Vagina (tissue), 2 donors: ENCODE data around the gene IL25.
"Not testable (repeated sequence)": the region's sequence is repeated elsewhere in the genome, so short reads cannot be mapped to it uniquely, and the experiment has no call there.

Experiments
- POLR2A ChIP-seq, 2 donors: fragments of 450-650 bp; IDR thresholded peaks; one replicate each; pipeline ENCODE4 v1.6.1; 2017; ENCODE audit warnings: antibody characterized with exemption in 2 of 2, mild to moderate bottlenecking in 2 of 2, moderate library complexity in 2 of 2
- POLR2AphosphoS5 ChIP-seq, 2 donors: sonication (generic); formaldehyde crosslinking; IDR thresholded peaks; one replicate each; pipeline ENCODE4 v1.9.0; 2017; ENCODE audit warnings: antibody characterized with exemption in 2 of 2, mild to moderate bottlenecking in 2 of 2, low read depth in 1 of 2; ENCODE audit not compliant: insufficient read depth in 1 of 2
- TF ChIP-seq, protein P1 (sequence below), 3 experiments: fragments of 450-650 bp in 2 of 3; fragments of 200-600 bp in 1 of 3; sonication (generic) in 1 of 3; IDR thresholded peaks; one replicate each; pipeline ENCODE4 v1.5.1; 2017 to 2019; ENCODE audit warnings: antibody characterized with exemption in 3 of 3, mild to moderate bottlenecking in 2 of 3, moderate library complexity in 2 of 3

DNA sequence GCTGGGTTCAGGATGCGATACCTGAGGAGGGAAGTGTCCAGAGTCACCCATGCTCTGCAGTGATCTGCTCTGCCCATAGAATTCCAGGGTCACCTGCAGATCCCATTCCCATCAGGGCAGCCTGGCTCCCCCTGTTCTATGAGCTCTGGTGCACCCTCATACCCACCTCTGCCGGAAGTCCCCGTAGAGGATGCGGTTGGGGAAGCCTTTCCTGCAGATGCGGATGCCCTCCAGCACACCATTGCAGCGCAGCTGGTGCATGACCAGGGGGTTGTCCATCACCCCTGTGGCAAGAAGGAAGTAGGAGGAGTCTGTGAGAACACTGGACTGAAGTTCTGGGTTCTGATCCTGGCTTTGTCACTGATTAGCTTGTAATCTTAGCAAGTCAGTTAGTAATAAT, 53.2 kb downstream of the IL25 start:
- TF ChIP-seq, protein P1, sequence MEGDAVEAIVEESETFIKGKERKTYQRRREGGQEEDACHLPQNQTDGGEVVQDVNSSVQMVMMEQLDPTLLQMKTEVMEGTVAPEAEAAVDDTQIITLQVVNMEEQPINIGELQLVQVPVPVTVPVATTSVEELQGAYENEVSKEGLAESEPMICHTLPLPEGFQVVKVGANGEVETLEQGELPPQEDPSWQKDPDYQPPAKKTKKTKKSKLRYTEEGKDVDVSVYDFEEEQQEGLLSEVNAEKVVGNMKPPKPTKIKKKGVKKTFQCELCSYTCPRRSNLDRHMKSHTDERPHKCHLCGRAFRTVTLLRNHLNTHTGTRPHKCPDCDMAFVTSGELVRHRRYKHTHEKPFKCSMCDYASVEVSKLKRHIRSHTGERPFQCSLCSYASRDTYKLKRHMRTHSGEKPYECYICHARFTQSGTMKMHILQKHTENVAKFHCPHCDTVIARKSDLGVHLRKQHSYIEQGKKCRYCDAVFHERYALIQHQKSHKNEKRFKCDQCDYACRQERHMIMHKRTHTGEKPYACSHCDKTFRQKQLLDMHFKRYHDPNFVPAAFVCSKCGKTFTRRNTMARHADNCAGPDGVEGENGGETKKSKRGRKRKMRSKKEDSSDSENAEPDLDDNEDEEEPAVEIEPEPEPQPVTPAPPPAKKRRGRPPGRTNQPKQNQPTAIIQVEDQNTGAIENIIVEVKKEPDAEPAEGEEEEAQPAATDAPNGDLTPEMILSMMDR (IDR thresholded peaks at IDR 0.05) = not testable (repeated sequence)
- not testable (repeated sequence) for TF ChIP-seq POLR2AphosphoS5 (IDR thresholded peaks at IDR 0.05; ENCODE audit: insufficient read depth in 1 of 2, low read depth in 1 of 2); POLR2A (IDR thresholded peaks at IDR 0.05)
